ENCODE results near the gene PTPA. TPM values are rescaled to one million over a fixed set of nuclear protein-coding genes. Genes with fewer than 3 reads are reported as not detected.

PTPA gene
- total RNA-seq, 2 donors from 2014 or later: 94.5 to 142 TPM

DNA sequence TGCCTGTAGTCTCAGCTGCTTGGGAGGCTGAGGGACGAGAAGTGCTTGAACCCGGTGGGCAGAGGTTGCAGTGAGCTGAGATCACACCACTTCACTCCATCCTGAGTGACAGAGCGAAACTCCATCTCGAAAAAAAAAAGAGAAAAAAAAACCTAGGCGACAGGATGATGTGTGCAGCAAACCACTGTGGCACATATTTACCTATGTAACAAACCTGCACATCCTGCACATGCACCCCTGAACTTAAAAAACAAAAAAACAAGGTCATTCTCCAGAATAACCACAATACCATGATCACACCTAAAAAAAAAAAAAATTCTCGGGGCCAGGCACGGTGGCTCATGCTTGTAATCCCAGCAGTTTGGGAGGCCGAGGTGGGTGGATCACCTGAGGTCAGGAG is 37.8 kb upstream of the PTPA start:
- DNase-seq: no peak
- intact Hi-C loops (cut with DNase I): no loop called here
- Histone ChIP-seq H3K9ac (ENCODE audit: low read depth in 2 of 2, low read length in 2 of 2) (no peak overlapping the region), H3K27ac (no peak overlapping the region), H3K9me3 (no peaks in the 10 kb centered on the region), H3K27me3 (no peaks in the 10 kb centered on the region), H3K4me3 (no peak overlapping the region), H3K36me3 (no peaks in the 10 kb centered on the region), H3K4me1 (no peaks in the 10 kb centered on the region)
- TF ChIP-seq, protein P1, sequence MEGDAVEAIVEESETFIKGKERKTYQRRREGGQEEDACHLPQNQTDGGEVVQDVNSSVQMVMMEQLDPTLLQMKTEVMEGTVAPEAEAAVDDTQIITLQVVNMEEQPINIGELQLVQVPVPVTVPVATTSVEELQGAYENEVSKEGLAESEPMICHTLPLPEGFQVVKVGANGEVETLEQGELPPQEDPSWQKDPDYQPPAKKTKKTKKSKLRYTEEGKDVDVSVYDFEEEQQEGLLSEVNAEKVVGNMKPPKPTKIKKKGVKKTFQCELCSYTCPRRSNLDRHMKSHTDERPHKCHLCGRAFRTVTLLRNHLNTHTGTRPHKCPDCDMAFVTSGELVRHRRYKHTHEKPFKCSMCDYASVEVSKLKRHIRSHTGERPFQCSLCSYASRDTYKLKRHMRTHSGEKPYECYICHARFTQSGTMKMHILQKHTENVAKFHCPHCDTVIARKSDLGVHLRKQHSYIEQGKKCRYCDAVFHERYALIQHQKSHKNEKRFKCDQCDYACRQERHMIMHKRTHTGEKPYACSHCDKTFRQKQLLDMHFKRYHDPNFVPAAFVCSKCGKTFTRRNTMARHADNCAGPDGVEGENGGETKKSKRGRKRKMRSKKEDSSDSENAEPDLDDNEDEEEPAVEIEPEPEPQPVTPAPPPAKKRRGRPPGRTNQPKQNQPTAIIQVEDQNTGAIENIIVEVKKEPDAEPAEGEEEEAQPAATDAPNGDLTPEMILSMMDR (IDR thresholded peaks at IDR 0.05): no peak

DNA sequence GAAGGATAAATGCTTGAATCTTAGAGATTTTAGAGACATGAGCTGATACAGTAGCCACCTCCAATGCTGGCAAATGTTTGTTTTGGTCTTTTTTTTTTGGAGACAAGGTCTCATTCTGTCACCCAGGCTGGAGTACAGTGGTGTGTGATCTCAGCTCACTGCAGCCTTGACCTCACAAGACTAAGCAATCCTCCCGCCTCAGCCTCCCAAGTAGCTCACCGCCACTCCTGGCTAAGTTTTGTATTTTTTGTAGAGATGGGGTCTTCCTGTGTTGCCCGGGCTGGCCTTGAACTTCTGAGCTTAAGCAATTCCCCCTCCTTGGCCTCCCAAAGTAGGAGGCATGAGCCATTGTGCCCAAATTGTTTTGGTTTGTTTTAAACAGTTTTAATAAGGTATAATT is 37.1 kb upstream of the PTPA start:
- no peak for DNase-seq
- Histone ChIP-seq H3K9me3 (no peaks in the 10 kb centered on the region), H3K27me3 (no peaks in the 10 kb centered on the region), H3K27ac (no peak overlapping the region), H3K4me1 (peaks cover 6% of the 10 kb centered on the region), H3K9ac (ENCODE audit: low read depth in 2 of 2, low read length in 2 of 2) (no peak overlapping the region), H3K36me3 (no peaks in the 10 kb centered on the region), H3K4me3 (no peak overlapping the region)
- intact Hi-C loops (cut with DNase I): no loop called here
- TF ChIP-seq, protein P1 (IDR thresholded peaks at IDR 0.05): no peak

DNA sequence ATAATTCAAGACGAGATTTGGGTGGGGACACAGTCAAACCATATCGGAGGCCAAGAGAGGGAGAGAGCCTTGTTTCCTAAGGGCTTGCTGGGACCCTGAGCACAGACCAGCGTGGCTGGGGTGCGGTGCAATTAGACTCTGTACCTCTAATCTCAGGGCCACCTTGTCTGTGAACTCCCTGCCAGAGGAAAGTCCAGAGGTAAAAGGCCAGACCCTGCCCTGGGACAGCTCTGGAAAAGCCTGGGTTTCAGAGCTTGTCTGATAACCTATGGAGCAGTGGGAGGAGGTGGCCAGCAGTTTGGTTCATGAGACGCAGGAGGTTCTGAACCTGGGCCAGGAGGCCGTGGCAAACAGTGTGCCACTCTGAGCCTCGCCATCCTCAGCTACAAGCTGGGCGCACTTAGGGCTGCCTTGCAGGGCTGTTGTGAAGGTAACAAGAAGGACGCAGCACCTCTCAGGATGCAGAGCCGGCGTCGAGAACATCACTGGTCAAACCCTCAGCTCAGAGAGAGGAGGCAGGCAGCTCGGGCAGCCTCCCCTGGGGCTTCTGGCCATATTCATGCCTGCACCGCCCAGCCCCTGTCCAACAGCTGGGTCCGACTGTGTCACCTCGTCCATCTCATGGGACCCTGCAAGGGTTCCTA is 35.1 kb upstream of the PTPA start:
- no peak overlapping the region for H3K27ac ChIP-seq
- TF ChIP-seq, protein P1 (IDR thresholded peaks at IDR 0.05): no peak
- H3K36me3 ChIP-seq: no peaks in the 10 kb centered on the region
- H3K4me3 ChIP-seq: no peak overlapping the region
- peak; percentile 43 for DNase-seq
- intact Hi-C loops (cut with DNase I): no loop called here
- peaks cover 12% of the 10 kb centered on the region for H3K4me1 ChIP-seq
- H3K9me3 ChIP-seq: no peaks in the 10 kb centered on the region
- no peak overlapping the region for H3K9ac ChIP-seq (ENCODE audit: low read depth in 2 of 2, low read length in 2 of 2)
- no peaks in the 10 kb centered on the region for H3K27me3 ChIP-seq

DNA sequence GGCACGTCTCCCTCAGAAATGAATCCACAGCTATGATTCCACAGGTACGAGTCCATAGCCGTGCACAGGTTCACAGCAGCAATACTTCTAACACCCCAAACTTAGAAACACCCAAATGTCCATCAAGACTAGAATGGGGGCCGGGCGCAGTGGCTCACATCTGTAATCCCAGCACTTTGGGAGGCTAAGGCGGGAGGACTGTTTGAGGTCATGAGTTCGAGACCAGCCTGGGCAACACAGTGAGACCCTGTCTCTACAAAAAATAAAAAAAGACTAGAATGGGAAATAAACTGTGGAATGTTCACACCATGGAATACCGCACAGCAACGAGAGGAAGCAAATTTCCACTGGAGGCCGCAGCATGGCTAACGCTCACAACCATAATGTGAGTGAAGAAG is 34.6 kb upstream of the PTPA start:
- TF ChIP-seq, protein P1 (IDR thresholded peaks at IDR 0.05): no peak
- H3K36me3 ChIP-seq: no peaks in the 10 kb centered on the region
- no peaks in the 10 kb centered on the region for H3K27me3 ChIP-seq
- peaks cover 12% of the 10 kb centered on the region for H3K4me1 ChIP-seq
- peak overlapping the region in 1 of 2 donors; percentile 58 for H3K9ac ChIP-seq (ENCODE audit: low read depth in 2 of 2, low read length in 2 of 2)
- peak overlapping the region; percentile 84 for H3K27ac ChIP-seq
- DNase-seq: no peak
- intact Hi-C loops (cut with DNase I): no loop called here
- no peaks in the 10 kb centered on the region for H3K9me3 ChIP-seq
- H3K4me3 ChIP-seq: no peak overlapping the region

DNA sequence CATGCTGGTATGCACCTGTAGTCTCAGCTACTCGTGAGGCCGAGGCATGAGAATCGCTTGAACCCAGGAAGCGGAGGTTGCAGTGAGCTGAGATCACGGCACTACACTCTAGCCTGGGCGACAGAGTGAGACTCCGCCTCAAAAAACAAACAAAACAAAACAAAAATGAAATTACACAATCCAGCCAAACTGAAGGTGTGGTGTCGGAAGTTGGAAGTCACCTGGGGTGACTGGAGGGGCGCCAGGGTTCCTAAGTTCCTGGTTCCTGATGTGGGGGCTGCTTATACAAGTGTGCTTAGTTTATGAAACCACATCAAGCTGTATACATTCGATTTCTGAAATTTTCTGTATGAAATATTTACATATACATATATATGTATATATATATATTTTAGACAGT is 34.0 kb upstream of the PTPA start:
- peak overlapping the region; percentile 84 for H3K27ac ChIP-seq
- TF ChIP-seq, protein P1 (IDR thresholded peaks at IDR 0.05): no peak
- peaks cover 17% of the 10 kb centered on the region for H3K4me1 ChIP-seq
- no peaks in the 10 kb centered on the region for H3K9me3 ChIP-seq
- H3K9ac ChIP-seq (ENCODE audit: low read depth in 2 of 2, low read length in 2 of 2): peak overlapping the region in 1 of 2 donors; percentile 58
- intact Hi-C loops (cut with DNase I): no loop called here
- no peaks in the 10 kb centered on the region for H3K36me3 ChIP-seq
- DNase-seq: peak; percentile 81
- H3K27me3 ChIP-seq: no peaks in the 10 kb centered on the region
- no peak overlapping the region for H3K4me3 ChIP-seq
